ENCODE results near the gene IMMP2L.

Gene IMMP2L

GRCh38 chr7:111160297-111160696 lies 402.0 kb downstream of the IMMP2L start:
- no peaks in the 10 kb centered on the region for H3K27me3 ChIP-seq (ENCODE audit: insufficient read depth, poor library complexity, severe bottlenecking)
- no peaks in the 10 kb centered on the region for H3K36me3 ChIP-seq (ENCODE audit: low read depth)
- no peak overlapping the region for H3K27ac ChIP-seq (ENCODE audit: poor library complexity, severe bottlenecking)
- no peak overlapping the region for H3K4me3 ChIP-seq (ENCODE audit: severe bottlenecking)
- TF ChIP-seq CTCF (IDR thresholded peaks at IDR 0.05; ENCODE audit: poor library complexity, severe bottlenecking) = no peak
- ATAC-seq (ENCODE audit: low read depth) (no peak), DNase-seq (ENCODE audit: low spot score) (no peak)
- H3K4me1 ChIP-seq (ENCODE audit: insufficient read depth, poor library complexity, severe bottlenecking) = peaks cover 6% of the 10 kb centered on the region
- H3K9me3 ChIP-seq (ENCODE audit: severe bottlenecking) = no peaks in the 10 kb centered on the region

GRCh38 chr7:111159426-111159825 lies 402.9 kb downstream of the IMMP2L start:
- peaks cover 6% of the 10 kb centered on the region for H3K4me1 ChIP-seq (ENCODE audit: insufficient read depth, poor library complexity, severe bottlenecking)
- H3K9me3 ChIP-seq (ENCODE audit: severe bottlenecking) = no peaks in the 10 kb centered on the region
- H3K4me3 ChIP-seq (ENCODE audit: severe bottlenecking) = no peak overlapping the region
- H3K27ac ChIP-seq (ENCODE audit: poor library complexity, severe bottlenecking) = no peak overlapping the region
- no peaks in the 10 kb centered on the region for H3K27me3 ChIP-seq (ENCODE audit: insufficient read depth, poor library complexity, severe bottlenecking)
- no peaks in the 10 kb centered on the region for H3K36me3 ChIP-seq (ENCODE audit: low read depth)
- peak; percentile 72; the same call in 2 of the 3 replicates for ATAC-seq (ENCODE audit: low read depth)
- TF ChIP-seq CTCF (IDR thresholded peaks at IDR 0.05; ENCODE audit: poor library complexity, severe bottlenecking) = no peak
- no peak for DNase-seq (ENCODE audit: low spot score)

GRCh38 chr7:111150709-111151108 lies 411.6 kb downstream of the IMMP2L start:
- DNase-seq (ENCODE audit: low spot score) = no peak
- H3K27ac ChIP-seq (ENCODE audit: poor library complexity, severe bottlenecking) = no peak overlapping the region
- no peak for TF ChIP-seq CTCF (IDR thresholded peaks at IDR 0.05; ENCODE audit: poor library complexity, severe bottlenecking)
- H3K4me1 ChIP-seq (ENCODE audit: insufficient read depth, poor library complexity, severe bottlenecking) = no peaks in the 10 kb centered on the region
- no peak for ATAC-seq (ENCODE audit: low read depth)
- H3K9me3 ChIP-seq (ENCODE audit: severe bottlenecking) = no peaks in the 10 kb centered on the region
- H3K27me3 ChIP-seq (ENCODE audit: insufficient read depth, poor library complexity, severe bottlenecking) = no peaks in the 10 kb centered on the region
- H3K4me3 ChIP-seq (ENCODE audit: severe bottlenecking) = no peak overlapping the region
- H3K36me3 ChIP-seq (ENCODE audit: low read depth) = no peaks in the 10 kb centered on the region

GRCh38 chr7:111147708-111148533 lies 414.4 kb downstream of the IMMP2L start:
- no peak for DNase-seq (ENCODE audit: low spot score)
- no peak overlapping the region for H3K4me3 ChIP-seq (ENCODE audit: severe bottlenecking)
- no peaks in the 10 kb centered on the region for H3K27me3 ChIP-seq (ENCODE audit: insufficient read depth, poor library complexity, severe bottlenecking)
- no peaks in the 10 kb centered on the region for H3K9me3 ChIP-seq (ENCODE audit: severe bottlenecking)
- no peak for ATAC-seq (ENCODE audit: low read depth)
- TF ChIP-seq CTCF (IDR thresholded peaks at IDR 0.05; ENCODE audit: poor library complexity, severe bottlenecking) = no peak
- H3K4me1 ChIP-seq (ENCODE audit: insufficient read depth, poor library complexity, severe bottlenecking) = no peaks in the 10 kb centered on the region
- H3K36me3 ChIP-seq (ENCODE audit: low read depth) = no peaks in the 10 kb centered on the region
- H3K27ac ChIP-seq (ENCODE audit: poor library complexity, severe bottlenecking) = no peak overlapping the region

GRCh38 chr7:111146136-111146535 lies 416.2 kb downstream of the IMMP2L start:
- Histone ChIP-seq H3K27ac (ENCODE audit: poor library complexity, severe bottlenecking) (no peak overlapping the region), H3K9me3 (ENCODE audit: severe bottlenecking) (no peaks in the 10 kb centered on the region), H3K36me3 (ENCODE audit: low read depth) (no peaks in the 10 kb centered on the region), H3K4me3 (ENCODE audit: severe bottlenecking) (no peak overlapping the region), H3K27me3 (ENCODE audit: insufficient read depth, poor library complexity, severe bottlenecking) (no peaks in the 10 kb centered on the region), H3K4me1 (ENCODE audit: insufficient read depth, poor library complexity, severe bottlenecking) (no peaks in the 10 kb centered on the region)
- no peak for ATAC-seq (ENCODE audit: low read depth)
- no peak for DNase-seq (ENCODE audit: low spot score)
- no peak for TF ChIP-seq CTCF (IDR thresholded peaks at IDR 0.05; ENCODE audit: poor library complexity, severe bottlenecking)

All from RWPE2 (cell line).